ENCODE results near the gene IGF1. TPM values are rescaled to one million over a fixed set of nuclear protein-coding genes. Genes with fewer than 3 reads are reported as not detected.

The IGF1 gene
- total RNA-seq, 1 donor from 2014 or later: 6.0 TPM

DNA sequence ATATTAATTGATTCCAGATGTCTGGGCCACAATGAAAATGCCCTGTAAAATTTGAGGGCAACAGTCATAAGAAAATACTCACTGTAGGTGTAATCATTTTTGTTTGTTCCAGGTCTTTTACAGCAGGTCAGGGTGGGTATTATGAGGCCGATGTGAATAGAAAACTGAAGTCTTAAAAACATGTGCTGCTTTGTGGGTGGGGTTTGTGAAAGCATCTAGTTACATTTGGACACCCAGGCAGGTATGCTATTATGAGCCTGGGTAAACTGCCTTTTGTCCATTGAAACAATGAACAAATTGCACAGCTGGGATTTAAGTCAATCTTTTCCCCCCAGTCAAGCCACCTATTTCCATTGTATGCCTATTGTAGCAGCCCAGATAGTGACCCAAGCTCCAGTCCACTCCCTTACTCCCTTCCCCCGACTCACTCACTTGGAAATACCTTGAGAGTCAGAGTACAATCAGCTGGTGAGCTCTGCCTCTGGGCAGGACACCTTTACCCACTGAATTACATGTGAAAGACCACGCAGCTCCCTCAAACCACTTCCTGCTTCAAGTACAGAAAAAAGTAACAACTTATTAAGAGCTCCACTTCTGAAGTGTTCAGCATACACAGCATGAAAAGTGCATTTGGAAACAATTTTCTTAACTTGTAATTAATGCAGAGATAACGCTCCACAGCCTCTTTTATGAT, 1.8 kb downstream of the IGF1 start:
- H3K9me3 ChIP-seq: no peaks in the 10 kb centered on the region
- TF ChIP-seq, protein P1, sequence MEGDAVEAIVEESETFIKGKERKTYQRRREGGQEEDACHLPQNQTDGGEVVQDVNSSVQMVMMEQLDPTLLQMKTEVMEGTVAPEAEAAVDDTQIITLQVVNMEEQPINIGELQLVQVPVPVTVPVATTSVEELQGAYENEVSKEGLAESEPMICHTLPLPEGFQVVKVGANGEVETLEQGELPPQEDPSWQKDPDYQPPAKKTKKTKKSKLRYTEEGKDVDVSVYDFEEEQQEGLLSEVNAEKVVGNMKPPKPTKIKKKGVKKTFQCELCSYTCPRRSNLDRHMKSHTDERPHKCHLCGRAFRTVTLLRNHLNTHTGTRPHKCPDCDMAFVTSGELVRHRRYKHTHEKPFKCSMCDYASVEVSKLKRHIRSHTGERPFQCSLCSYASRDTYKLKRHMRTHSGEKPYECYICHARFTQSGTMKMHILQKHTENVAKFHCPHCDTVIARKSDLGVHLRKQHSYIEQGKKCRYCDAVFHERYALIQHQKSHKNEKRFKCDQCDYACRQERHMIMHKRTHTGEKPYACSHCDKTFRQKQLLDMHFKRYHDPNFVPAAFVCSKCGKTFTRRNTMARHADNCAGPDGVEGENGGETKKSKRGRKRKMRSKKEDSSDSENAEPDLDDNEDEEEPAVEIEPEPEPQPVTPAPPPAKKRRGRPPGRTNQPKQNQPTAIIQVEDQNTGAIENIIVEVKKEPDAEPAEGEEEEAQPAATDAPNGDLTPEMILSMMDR (IDR thresholded peaks at IDR 0.05): no peak
- no peaks in the 10 kb centered on the region for H3K27me3 ChIP-seq
- ATAC-seq (peak; percentile 67), DNase-seq (no peak)
- no peaks in the 10 kb centered on the region for H3K36me3 ChIP-seq
- H3K4me3 ChIP-seq: peak overlapping the region; percentile 36
- H3K27ac ChIP-seq: peak overlapping the region; percentile 40
- H3K4me1 ChIP-seq: peaks cover 25% of the 10 kb centered on the region
- intact Hi-C loops (cut with DNase I): no loop called here

DNA sequence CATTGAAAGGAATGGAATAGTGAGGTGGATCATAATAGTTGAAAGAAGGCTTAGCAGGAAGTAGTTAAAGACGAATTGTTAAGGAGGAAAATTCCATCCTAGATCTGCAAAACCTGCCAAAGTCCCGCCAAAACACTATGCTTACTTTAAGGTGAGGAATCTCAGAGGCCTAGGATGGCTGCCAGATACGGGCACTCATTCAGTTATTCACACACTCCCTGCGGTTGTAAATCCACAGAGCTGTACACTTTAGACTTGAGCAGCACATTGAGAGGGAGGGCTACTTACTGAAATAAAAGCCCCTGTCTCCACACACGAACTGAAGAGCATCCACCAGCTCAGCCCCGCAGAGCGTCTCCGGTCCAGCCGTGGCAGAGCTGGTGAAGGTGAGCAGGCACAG, 5.0 kb downstream of the IGF1 start:
- intact Hi-C loops (cut with DNase I): no loop called here
- Histone ChIP-seq H3K4me3 (no peak overlapping the region), H3K36me3 (no peaks in the 10 kb centered on the region), H3K27ac (no peak overlapping the region), H3K27me3 (no peaks in the 10 kb centered on the region), H3K9me3 (no peaks in the 10 kb centered on the region), H3K4me1 (peaks cover 25% of the 10 kb centered on the region)
- ATAC-seq: peak; percentile 61
- DNase-seq: no peak
- TF ChIP-seq, protein P1 (IDR thresholded peaks at IDR 0.05): no peak

DNA sequence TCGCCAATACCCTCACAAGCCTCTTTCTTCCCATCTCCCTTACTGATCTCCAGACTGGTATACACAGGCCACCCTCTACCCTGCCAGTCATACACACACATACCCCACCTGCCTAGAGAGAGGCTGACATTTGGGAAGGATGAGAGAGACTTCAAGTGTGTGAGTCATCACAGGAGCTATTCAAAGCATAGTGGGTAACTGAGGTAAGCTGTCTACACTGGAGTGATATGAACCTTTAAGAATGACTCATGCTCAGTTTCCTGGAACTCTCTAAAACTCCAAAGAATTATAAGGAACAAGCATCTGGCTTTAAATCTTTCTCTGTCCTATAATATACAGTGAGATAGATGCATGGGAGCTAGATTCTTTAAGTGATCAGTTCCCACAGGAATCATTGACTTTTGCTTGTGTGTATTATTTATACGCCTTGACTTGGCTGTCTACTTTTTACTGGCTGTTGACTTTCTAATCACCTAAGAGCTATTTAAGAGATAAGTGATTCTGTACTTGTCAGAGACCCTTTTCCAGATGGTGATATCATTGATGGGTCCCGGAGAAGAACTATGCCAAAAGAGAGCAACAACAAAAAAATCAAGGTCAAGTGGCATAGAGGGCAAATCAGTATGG, 5.8 kb downstream of the IGF1 start:
- no peaks in the 10 kb centered on the region for H3K27me3 ChIP-seq
- no peak overlapping the region for H3K27ac ChIP-seq
- intact Hi-C loops (cut with DNase I): no loop called here
- ATAC-seq (peak; percentile 77), DNase-seq (no peak)
- H3K4me3 ChIP-seq: no peak overlapping the region
- no peaks in the 10 kb centered on the region for H3K36me3 ChIP-seq
- TF ChIP-seq, protein P1 (IDR thresholded peaks at IDR 0.05): no peak
- H3K4me1 ChIP-seq: peaks cover 20% of the 10 kb centered on the region
- no peaks in the 10 kb centered on the region for H3K9me3 ChIP-seq

DNA sequence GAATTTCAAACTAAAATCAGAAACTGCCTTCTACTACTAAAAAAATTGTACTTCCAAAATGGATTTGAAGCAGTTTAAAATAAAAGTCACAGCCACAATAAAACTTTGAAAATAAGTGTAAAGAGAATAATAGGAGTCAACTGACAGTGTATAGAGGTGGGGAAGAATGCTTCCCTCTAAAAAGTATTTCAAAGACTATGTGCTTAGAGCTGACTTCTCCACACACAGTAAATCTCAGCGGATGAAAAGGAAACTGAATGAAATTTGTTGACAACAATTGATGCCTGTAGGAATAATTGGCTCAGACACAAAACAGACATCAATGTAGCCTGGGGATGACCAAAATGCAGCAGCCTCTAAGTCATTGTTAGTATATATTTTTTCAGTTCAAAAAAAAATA, 7.9 kb downstream of the IGF1 start:
- ATAC-seq (no peak), DNase-seq (no peak)
- Histone ChIP-seq H3K9me3 (no peaks in the 10 kb centered on the region), H3K4me3 (no peak overlapping the region), H3K27me3 (no peaks in the 10 kb centered on the region), H3K4me1 (peaks cover 8% of the 10 kb centered on the region), H3K36me3 (no peaks in the 10 kb centered on the region), H3K27ac (no peak overlapping the region)
- TF ChIP-seq, protein P1 (IDR thresholded peaks at IDR 0.05): no peak
- intact Hi-C loops (cut with DNase I): no loop called here

DNA sequence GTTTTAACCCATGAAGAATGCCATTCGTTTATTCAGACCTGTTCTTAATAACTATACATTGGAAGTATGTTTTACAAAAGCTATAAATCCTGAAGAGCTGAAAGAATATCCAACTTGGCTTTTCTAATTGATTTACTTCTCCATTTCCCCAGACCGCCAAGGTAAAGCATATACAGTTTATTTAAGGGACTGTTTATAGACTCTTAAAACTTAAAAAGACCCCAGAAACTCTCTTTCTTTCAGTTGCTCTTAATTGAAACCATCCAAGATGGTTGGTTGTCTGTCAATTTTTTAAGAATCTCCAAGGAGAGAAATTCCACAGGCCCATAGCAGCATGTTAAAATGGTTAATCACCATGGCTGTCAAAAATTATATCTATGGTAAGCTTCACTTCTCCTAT, 8.8 kb downstream of the IGF1 start:
- ATAC-seq (no peak), DNase-seq (no peak)
- intact Hi-C loops (cut with DNase I): no loop called here
- H3K4me3 ChIP-seq: no peak overlapping the region
- TF ChIP-seq, protein P1 (IDR thresholded peaks at IDR 0.05): no peak
- H3K36me3 ChIP-seq: no peaks in the 10 kb centered on the region
- H3K9me3 ChIP-seq: no peaks in the 10 kb centered on the region
- peaks cover 8% of the 10 kb centered on the region for H3K4me1 ChIP-seq
- no peak overlapping the region for H3K27ac ChIP-seq
- no peaks in the 10 kb centered on the region for H3K27me3 ChIP-seq
